GM12865 (cell line): ENCODE data around the gene IL5RA.
A peak's percentile ranks its signal among the peaks of the same experiment; 100 is the strongest.

Experiments
- DNase-seq: peaks from one replicate; pipeline ENCODE4 v3.0.0; 2010; ENCODE audit warnings: low read depth
- H3K4me3 ChIP-seq: 2 replicates; pipeline ENCODE4 v1.5.1; 2011; ENCODE audit warnings: mild to moderate bottlenecking, low read depth, low read length, control low read depth
- CTCF ChIP-seq: IDR thresholded peaks from 2 replicates; pipeline ENCODE4 v1.5.1; 2011; ENCODE audit warnings: low read length, control low read depth, low read depth, inconsistent platforms; ENCODE audit not compliant: insufficient read depth; ENCODE audit errors: missing control alignments

Gene IL5RA

DNA sequence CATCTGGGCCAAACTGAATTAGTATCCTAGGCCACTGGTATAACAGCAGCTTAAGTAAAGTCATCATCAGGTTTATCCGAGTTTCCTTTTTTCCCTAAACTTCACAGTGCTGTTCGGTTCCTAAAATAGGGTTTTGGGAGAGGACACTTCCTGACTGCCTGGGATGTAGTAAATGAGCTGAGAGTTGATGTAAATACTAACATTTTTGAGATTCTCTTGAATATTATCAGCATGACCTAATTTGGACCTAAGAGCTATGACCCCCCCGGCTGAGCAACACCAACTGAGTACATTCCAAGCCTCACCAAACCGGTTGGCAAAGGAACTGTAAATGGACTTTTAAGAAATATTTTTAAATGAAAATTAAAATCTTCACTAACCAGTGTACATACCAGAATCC, 78.8 kb downstream of the IL5RA start:
- H3K4me3 ChIP-seq: no peak overlapping the region
- TF ChIP-seq CTCF: no peak
- DNase-seq: no peak

DNA sequence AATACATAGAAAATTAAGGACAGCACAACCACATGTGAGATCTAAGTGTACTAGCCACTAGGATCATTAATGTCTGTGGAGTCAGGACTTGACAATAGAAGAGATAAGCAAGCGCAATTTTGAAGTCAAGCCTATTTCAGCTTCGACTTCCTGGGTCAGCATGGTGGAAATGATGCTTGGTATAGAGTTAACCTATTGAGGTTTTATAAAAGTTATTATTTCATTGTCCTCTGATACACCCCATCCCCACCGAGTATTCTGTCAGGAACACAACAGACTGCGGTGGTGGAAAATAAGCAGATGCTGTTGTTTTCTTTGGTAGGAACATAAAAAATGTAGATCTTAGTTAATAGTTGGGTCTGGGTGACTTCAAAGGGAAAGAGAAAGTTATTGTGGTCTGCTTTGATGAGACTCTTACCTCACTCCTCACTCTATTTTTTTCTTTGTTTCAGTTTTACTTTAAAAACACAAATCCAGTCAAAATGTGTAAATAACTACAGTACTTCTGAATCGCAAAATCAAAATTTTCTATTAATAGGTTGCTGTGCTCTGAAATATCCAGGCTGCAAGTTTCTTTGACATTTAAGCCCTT, 82.1 kb downstream of the IL5RA start:
- no peak for TF ChIP-seq CTCF
- no peak overlapping the region for H3K4me3 ChIP-seq
- DNase-seq: peak; percentile 28

GRCh38 chr3:3023111-3023745, 86.9 kb downstream of the IL5RA start:
- no peak overlapping the region for H3K4me3 ChIP-seq
- no peak for DNase-seq
- TF ChIP-seq CTCF: no peak

- no peak for DNase-seq
- no peak for TF ChIP-seq CTCF
- no peak overlapping the region for H3K4me3 ChIP-seq
These were observed 90.0 kb downstream of the IL5RA start for GRCh38 chr3:3020209-3020608.
